HG03196 (cell line): ENCODE data around the gene TBC1D22A.

Experiments used
- ATAC-seq: cut with Tn5 transposase; IDR thresholded peaks from one replicate; pipeline ENCODE4 v1.9.1; 2021; ENCODE audit not compliant: unreplicated experiment

TBC1D22A gene

DNA sequence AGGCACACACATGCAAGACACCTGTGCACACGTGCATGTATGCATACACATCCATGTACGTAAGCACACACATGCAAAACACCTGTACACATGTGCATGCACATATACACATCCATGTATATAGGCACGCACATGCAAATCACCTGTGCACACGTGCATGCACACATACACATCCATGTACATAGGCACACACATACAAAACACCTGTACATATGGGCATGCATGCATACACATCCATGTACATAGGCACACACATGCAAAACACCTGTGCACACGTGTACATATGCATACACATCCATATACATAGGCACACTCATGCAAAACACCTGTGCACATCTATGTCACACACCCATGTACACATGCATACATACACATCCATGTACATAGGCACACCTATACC lies 458.3 kb downstream of the TBC1D22A start:
- no peak for ATAC-seq

DNA sequence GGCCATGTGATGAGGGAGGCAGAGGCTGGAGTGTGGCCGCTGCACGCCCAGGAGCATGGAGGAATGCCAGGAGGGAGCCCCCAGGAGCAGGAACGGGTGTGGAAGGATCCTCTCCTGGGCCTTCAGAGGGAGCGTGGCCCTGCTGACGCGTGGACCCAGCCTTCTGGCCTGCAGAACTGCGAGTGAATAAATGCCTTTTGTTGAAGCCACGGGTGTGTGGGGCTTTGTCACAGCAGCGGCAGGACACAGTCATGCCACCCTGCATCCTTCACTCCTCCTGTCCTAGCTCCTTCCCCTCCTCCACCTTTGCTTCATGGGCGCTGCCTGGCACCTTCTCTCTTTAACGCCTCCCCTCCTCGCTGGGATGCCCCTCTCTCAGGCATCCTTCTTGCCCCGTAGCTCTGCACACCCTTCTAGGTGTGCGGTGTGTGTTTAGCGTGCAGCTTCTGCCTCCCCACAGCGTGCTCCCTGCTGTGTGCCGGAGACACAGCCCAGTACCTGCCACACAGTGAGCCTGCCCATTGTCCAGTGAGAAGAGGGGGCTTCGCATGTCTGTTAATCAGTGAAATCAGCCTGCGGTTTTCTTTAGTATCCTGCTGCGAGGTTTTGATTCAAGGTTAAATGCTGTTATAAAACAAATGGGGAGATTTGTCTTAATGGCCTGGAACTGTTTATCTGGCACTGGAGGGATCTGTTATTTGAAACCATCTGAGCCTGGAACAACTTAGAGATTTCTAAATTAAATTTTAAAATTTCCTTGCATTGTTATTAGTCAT lies 459.6 kb downstream of the TBC1D22A start:
- no peak for ATAC-seq
